Measurements from ENCODE around the gene NRBP1. TPM values are rescaled to one million over a fixed set of nuclear protein-coding genes. Genes with fewer than 3 reads are reported as not detected.

Gene NRBP1
- total and polyA plus RNA-seq, 2 donors from 2014 or later: 56.5 to 69.5 TPM

DNA sequence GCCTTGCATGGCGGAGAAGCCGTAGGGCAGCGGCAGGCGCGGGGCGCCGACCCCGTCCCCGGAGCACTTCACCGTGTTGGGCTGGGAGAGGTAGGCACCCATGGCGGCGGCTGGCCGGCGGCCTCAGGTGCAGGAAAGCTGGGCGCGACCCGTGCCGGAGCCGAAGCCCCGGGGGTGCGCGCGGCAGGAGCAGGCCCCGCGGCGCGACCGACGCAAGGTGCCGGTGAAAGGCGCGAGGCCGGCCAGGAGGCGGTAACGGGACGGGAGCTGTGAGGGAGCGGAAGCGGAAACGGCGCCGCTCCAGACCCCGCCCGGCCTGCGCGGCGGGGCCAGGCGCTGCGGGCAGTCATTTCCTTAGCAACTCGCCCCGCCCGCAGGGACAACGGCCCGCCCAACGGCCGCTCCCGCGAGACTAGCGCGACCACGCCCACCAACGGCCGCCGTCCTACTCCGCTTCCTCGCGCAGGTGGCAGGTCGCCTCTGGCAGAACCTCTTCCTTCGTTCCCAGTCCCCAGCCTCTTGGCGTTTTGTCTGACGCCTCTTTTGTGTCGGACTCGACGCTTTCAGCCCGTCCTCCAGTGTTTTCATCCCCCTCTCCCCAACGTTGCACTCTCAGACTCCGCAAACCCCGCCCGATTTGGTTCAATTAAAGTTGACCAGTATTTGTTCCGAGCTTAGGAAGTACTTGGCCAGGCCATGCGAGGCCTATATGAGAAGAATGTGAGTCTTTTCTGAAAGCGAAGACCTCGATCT, 18.9 kb upstream of the NRBP1 start, which contains the start of gene PPM1G:
Gene PPM1G (minus strand): TSS at position 271 of the 753 bp plus-strand sequence. CDS start 169 bp downstream, at position 102.
- H3K36me3 ChIP-seq (ENCODE audit: control insufficient read depth in 2 of 3, insufficient read depth in 3 of 3, low read length in 3 of 3): no peaks in the 10 kb centered on the region
- H3K4me1 ChIP-seq (ENCODE audit: control insufficient read depth in 2 of 3, insufficient read depth in 2 of 3, low read depth in 1 of 3, low read length in 3 of 3): peaks cover 0 to 7% (median 7%) of the 10 kb centered on the region in 3 donors
- no peak for TF ChIP-seq CTCF (IDR thresholded peaks at IDR 0.05; ENCODE audit: borderline replicate concordance, extremely low read depth, insufficient read depth)
- no peaks in the 10 kb centered on the region for H3K27me3 ChIP-seq (ENCODE audit: control insufficient read depth, insufficient read depth, low read length)
- intact Hi-C loops (cut with DNase I): no loop called here
- peak; percentile 97 to 98 (median 97) for DNase-seq
- no peaks in the 10 kb centered on the region for H3K9me3 ChIP-seq (ENCODE audit: control insufficient read depth in 2 of 3, insufficient read depth in 1 of 3, low read length in 3 of 3)
- FAIRE-seq: no peak
- peak within 1 kb of the TSS; percentile 75 to 83 for H3K27ac ChIP-seq (ENCODE audit: low read depth in 2 of 2, low read length in 2 of 2)
- peak within 1 kb of the TSS; percentile 75 to 78 (median 77) for H3K9ac ChIP-seq (ENCODE audit: low read length in 3 of 3)
- peak within 1 kb of the TSS; percentile 81 to 95 (median 87) for H3K4me3 ChIP-seq (ENCODE audit: low read length in 3 of 3)

GRCh38 chr2:27412419-27413152, 15.8 kb upstream of the NRBP1 start:
- H3K36me3 ChIP-seq (ENCODE audit: control insufficient read depth in 2 of 3, insufficient read depth in 3 of 3, low read length in 3 of 3): no peaks in the 10 kb centered on the region
- no peak for TF ChIP-seq CTCF (IDR thresholded peaks at IDR 0.05; ENCODE audit: borderline replicate concordance, extremely low read depth, insufficient read depth)

GRCh38 chr2:27416151-27416550, 12.3 kb upstream of the NRBP1 start:
- H3K36me3 ChIP-seq (ENCODE audit: control insufficient read depth in 2 of 3, insufficient read depth in 3 of 3, low read length in 3 of 3): no peaks in the 10 kb centered on the region
- no peak overlapping the region for H3K9ac ChIP-seq (ENCODE audit: low read length in 3 of 3)
- TF ChIP-seq CTCF (IDR thresholded peaks at IDR 0.05; ENCODE audit: borderline replicate concordance, extremely low read depth, insufficient read depth): no peak
- no peak for DNase-seq
- no peak overlapping the region for H3K4me3 ChIP-seq (ENCODE audit: low read length in 3 of 3)
- intact Hi-C loops (cut with DNase I): no loop called here
- H3K27ac ChIP-seq (ENCODE audit: low read depth in 2 of 2, low read length in 2 of 2): no peak overlapping the region
- no peaks in the 10 kb centered on the region for H3K4me1 ChIP-seq (ENCODE audit: control insufficient read depth in 2 of 3, insufficient read depth in 2 of 3, low read depth in 1 of 3, low read length in 3 of 3)
- H3K27me3 ChIP-seq (ENCODE audit: control insufficient read depth, insufficient read depth, low read length): no peaks in the 10 kb centered on the region
- no peaks in the 10 kb centered on the region for H3K9me3 ChIP-seq (ENCODE audit: control insufficient read depth in 2 of 3, insufficient read depth in 1 of 3, low read length in 3 of 3)
- no peak for FAIRE-seq

More at GRCh38 chr2:27412419-27413152, 15.8 kb upstream of the NRBP1 start:
- H3K9me3 ChIP-seq (ENCODE audit: control insufficient read depth in 2 of 3, insufficient read depth in 1 of 3, low read length in 3 of 3): no peaks in the 10 kb centered on the region
- no peak overlapping the region for H3K9ac ChIP-seq (ENCODE audit: low read length in 3 of 3)
- no peaks in the 10 kb centered on the region for H3K27me3 ChIP-seq (ENCODE audit: control insufficient read depth, insufficient read depth, low read length)
- intact Hi-C loops (cut with DNase I): no loop called here
- H3K4me3 ChIP-seq (ENCODE audit: low read length in 3 of 3): no peak overlapping the region
- H3K4me1 ChIP-seq (ENCODE audit: control insufficient read depth in 2 of 3, insufficient read depth in 2 of 3, low read depth in 1 of 3, low read length in 3 of 3): peaks cover 0 to 7% (median 7%) of the 10 kb centered on the region in 3 donors
- FAIRE-seq: no peak
- DNase-seq: no peak
- H3K27ac ChIP-seq (ENCODE audit: low read depth in 2 of 2, low read length in 2 of 2): no peak overlapping the region

Measured in kidney (tissue), 14 donors.